ENCODE results near the gene CD82.
A peak's percentile ranks its signal among the peaks of the same experiment; 100 is the strongest.
"Not testable (repeated sequence)": the region's sequence is repeated elsewhere in the genome, so short reads cannot be mapped to it uniquely, and the experiment has no call there.

The CD82 gene

DNA sequence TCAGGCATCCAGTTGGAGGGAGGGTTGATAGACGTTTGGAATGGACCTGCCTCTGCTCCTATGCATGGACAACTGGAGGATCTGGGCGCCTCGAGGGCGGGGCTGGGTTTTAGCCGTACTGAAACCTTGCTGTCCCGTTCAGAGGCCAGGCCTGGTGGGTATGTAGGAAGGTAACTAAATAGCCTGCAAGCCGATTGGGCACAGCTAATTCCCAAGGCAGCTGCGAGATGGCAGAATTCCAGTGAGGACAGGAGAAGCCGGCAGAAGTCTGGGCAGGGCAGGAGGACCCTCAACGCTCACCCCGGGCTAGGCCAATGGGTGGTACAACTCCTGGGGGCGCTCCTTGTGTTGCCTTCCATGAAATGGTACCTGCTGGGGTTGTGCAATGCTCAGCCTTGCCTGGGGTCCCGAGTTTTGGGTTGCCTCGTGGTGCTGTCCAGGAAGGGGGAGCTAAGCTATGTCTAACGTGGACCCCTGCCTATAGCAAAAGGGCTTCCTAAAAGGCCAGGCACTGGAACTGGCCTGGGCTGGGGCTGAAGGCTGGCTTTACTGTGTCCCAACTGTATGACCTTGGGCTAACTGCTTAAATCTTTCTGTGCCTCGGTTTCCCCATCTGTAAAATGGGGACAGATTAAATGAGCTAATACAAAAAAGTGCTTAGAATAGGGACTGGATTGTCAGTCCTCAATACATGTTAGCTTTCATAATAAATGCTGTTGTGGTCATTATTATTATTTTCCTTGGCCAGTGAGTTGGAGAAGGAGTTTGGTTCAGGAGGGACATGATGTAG lies 30.1 kb upstream of the CD82 start:
- H3K27ac ChIP-seq, result no peak overlapping the region
- TF ChIP-seq ZFX (IDR thresholded peaks at IDR 0.05; ENCODE audit: borderline replicate concordance), result no peak

DNA sequence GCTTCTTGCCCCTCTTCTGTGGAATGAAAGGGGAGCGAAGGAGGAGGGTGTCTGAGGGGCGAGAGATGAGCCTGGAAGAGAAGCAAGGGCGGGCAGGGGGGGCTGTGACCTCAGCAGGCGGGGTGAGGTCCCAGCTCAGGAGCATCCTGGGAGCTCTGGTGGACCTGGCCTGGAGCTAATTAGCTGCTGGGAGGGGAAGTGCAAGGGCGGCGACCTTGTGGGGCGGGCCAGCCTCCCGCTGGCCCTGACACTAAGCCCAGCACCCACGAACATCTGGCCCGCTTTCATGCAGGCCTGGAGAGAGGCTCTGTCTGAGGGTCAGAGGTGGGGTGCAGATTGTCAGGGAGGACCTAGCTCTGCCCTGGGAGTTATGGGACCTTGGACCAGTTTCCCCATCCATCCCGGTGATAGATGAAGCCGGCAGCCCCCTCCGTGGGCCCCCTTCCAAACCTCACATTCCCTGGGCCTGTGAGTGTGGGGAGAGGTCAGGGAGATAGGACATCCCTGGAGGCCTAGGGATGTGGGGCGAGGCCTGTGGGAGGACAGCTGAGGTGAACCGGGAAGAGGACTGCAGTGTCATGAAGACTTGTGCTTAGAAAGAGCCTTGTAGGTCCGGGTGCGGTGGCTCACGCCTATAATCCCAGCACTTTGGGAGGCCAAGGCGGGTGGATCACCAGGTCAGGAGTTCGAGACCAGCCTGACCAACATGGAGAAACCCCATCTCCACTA lies 28.5 kb upstream of the CD82 start:
- TF ChIP-seq ZFX (IDR thresholded peaks at IDR 0.05; ENCODE audit: borderline replicate concordance) (no peak), CTCF (IDR thresholded peaks at IDR 0.05) (no peak)
- no peak overlapping the region for H3K27ac ChIP-seq

GRCh38 chr11:44537679-44538078 lies 27.8 kb upstream of the CD82 start:
- no peak for TF ChIP-seq ZFX (IDR thresholded peaks at IDR 0.05; ENCODE audit: borderline replicate concordance)
- no peak for TF ChIP-seq CTCF (IDR thresholded peaks at IDR 0.05)
- no peak overlapping the region for H3K27ac ChIP-seq

- TF ChIP-seq ZFX (IDR thresholded peaks at IDR 0.05; ENCODE audit: borderline replicate concordance) (no peak), CTCF (IDR thresholded peaks at IDR 0.05) (peak; percentile 87)
- H3K27ac ChIP-seq, result no peak overlapping the region
Observed at GRCh38 chr11:44538375-44539054, 26.9 kb upstream of the CD82 start.

GRCh38 chr11:44539971-44540370 lies 25.5 kb upstream of the CD82 start:
- no peak for TF ChIP-seq CTCF (IDR thresholded peaks at IDR 0.05)
- TF ChIP-seq ZFX (IDR thresholded peaks at IDR 0.05; ENCODE audit: borderline replicate concordance), result no peak
- no peak overlapping the region for H3K27ac ChIP-seq

GRCh38 chr11:44540667-44541066 lies 24.8 kb upstream of the CD82 start:
- no peak overlapping the region for H3K27ac ChIP-seq
- TF ChIP-seq ZFX (IDR thresholded peaks at IDR 0.05; ENCODE audit: borderline replicate concordance), result no peak
- no peak for TF ChIP-seq CTCF (IDR thresholded peaks at IDR 0.05)

- H3K27ac ChIP-seq, result no peak overlapping the region
- TF ChIP-seq ZFX (IDR thresholded peaks at IDR 0.05; ENCODE audit: borderline replicate concordance), result no peak
- no peak for TF ChIP-seq CTCF (IDR thresholded peaks at IDR 0.05)
Observed at GRCh38 chr11:44542372-44542771, 23.1 kb upstream of the CD82 start.

DNA sequence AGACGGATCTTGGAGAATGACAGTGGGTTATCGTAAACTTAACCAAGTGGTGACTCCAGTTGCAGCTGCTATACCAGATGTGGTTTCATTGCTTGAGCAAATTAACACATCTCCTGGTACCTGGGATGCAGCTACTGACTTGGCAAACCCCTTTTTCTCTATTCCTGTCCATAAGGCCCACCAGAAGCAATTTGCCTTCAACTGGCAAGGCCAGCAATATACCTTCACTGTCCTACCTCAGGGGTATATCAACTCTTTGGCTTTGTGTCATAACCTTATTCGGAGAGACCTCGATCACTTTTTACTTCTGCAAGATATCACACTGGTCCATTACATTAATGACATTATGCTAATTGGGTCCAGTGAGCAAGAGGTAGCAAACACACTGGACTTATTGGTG lies 18.5 kb upstream of the CD82 start:
- not testable (repeated sequence) for H3K27ac ChIP-seq

- not testable (repeated sequence) for H3K27ac ChIP-seq
Observed at GRCh38 chr11:44547534-44547933, 17.9 kb upstream of the CD82 start.
